Spinal cord (tissue), 10 donors: ENCODE measurements around the gene PRPF38A. TPM values are rescaled to one million over a fixed set of nuclear protein-coding genes. Genes with fewer than 3 reads are reported as not detected.
A peak's percentile ranks its signal among the peaks of the same experiment; 100 is the strongest.

ENCODE experiments used
- DNase-seq, 6 donors: peaks; one replicate each; pipeline versions ENCODE4 v3.0.0 to v3.0.0-alpha.2; 2013 to 2015; ENCODE audit warnings: low spot score in 6 of 6, low read depth in 4 of 6
- H3K27ac ChIP-seq: one replicate; pipeline ENCODE4 v1.5.1; 2013; ENCODE audit warnings: low read depth, low read length, control low read depth
- H3K27me3 ChIP-seq: one replicate; pipeline ENCODE4 v1.6.1; 2013; ENCODE audit warnings: low read length; ENCODE audit not compliant: control insufficient read depth, insufficient read depth
- H3K36me3 ChIP-seq: one replicate; pipeline ENCODE4 v1.6.1; 2013; ENCODE audit warnings: low read length; ENCODE audit not compliant: control insufficient read depth, insufficient read depth
- H3K4me1 ChIP-seq: one replicate; pipeline ENCODE4 v1.6.1; 2013; ENCODE audit warnings: low read length; ENCODE audit not compliant: control insufficient read depth, insufficient read depth
- H3K4me3 ChIP-seq: one replicate; pipeline ENCODE4 v1.5.1; 2013; ENCODE audit warnings: low read depth, low read length, control low read depth
- H3K9me3 ChIP-seq: one replicate; pipeline ENCODE4 v1.6.1; 2013; ENCODE audit warnings: low read length; ENCODE audit not compliant: control insufficient read depth, insufficient read depth
- WGBS: methylation state at CpG from one replicate; pipeline ENCODE4 v1.1.5; 2013; ENCODE audit warnings: missing lambda C conversion rate; ENCODE audit not compliant: insufficient coverage; 5-methylcytosine and 5-hydroxymethylcytosine counted together
- polyA plus RNA-seq, 2 donors: library from polyadenylated mRNA; unstranded; fragments of 120-200 nt; gene quantifications; one replicate each; pipeline ENCODE4 v1.2.1, GENCODE V29; 2013; ENCODE audit not compliant: insufficient read length in 2 of 2
- total RNA-seq, 2 donors: library from RNA; depleted of rRNA in 1 of 2; stranded (reverse); fragments of 120-200 nt in 1 of 2; fragments of >200 nt in 1 of 2; gene quantifications; one replicate each; pipeline versions ENCODE4 v1.2.3 to v1.2.4, GENCODE V29; 2013 to 2014
- donor health status: healthy.

Gene PRPF38A
- total and polyA plus RNA-seq, 4 donors = 20.3 to 67.8 (median 46.9) TPM

- no peaks in the 10 kb centered on the region for H3K4me1 ChIP-seq
- H3K9me3 ChIP-seq = no peaks in the 10 kb centered on the region
- WGBS = no CpG with 5 or more reads among the region's 2 CpGs
- H3K27ac ChIP-seq = no peak overlapping the region
- no peak for DNase-seq
- no peaks in the 10 kb centered on the region for H3K27me3 ChIP-seq
- no peak overlapping the region for H3K4me3 ChIP-seq
- H3K36me3 ChIP-seq = peaks cover 14% of the 10 kb centered on the region
Measured at GRCh38 chr1:52423055-52423454, 18.7 kb downstream of the PRPF38A start.

DNA sequence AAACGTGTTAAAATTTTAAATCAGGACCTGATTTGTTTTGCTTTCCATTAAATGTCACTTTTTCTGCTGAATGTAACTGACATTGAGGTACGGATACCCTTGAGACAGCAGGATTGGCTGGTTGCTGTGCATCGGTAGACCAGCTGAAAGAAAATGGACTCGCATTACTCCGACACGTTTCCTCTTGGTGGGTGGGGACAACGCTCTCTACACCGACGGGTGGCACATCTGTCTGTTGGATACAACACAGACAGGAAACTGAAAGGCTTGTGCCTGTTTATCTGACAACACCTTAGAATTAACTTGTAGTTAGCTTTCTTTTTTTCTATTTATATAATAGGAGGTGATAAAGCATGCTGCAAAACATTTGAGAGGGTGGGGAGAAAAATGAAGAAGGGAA, 19.4 kb downstream of the PRPF38A start:
- Histone ChIP-seq H3K4me1 (no peaks in the 10 kb centered on the region), H3K36me3 (peaks cover 14% of the 10 kb centered on the region), H3K27me3 (no peaks in the 10 kb centered on the region), H3K9me3 (no peaks in the 10 kb centered on the region), H3K27ac (no peak overlapping the region), H3K4me3 (no peak overlapping the region)
- 87% methylated on average over 4 of the region's 9 CpGs for WGBS
- DNase-seq = no peak

DNA sequence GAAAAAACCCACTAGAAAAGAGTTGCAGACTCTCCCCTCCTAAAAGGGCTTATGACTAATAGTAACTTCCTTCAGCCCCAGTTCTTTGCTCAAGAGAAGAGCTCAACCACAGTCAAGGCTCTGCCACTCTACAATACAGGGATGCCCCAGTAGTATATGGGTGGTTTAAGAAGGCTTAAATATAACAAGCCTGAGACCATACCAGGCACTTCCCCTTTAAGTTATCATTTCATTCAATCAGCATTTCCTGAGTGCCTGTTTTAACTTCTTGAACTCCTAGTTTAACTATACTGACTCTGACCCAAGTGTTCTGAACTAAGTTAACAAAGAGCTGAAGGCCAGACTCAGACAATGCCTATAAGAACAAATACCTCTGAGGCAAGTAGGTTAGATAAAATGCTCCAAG, 19.8 kb downstream of the PRPF38A start:
- Histone ChIP-seq H3K27ac (no peak overlapping the region), H3K4me3 (no peak overlapping the region), H3K4me1 (no peaks in the 10 kb centered on the region), H3K27me3 (no peaks in the 10 kb centered on the region), H3K9me3 (no peaks in the 10 kb centered on the region), H3K36me3 (peaks cover 10% of the 10 kb centered on the region)
- DNase-seq = no peak

DNA sequence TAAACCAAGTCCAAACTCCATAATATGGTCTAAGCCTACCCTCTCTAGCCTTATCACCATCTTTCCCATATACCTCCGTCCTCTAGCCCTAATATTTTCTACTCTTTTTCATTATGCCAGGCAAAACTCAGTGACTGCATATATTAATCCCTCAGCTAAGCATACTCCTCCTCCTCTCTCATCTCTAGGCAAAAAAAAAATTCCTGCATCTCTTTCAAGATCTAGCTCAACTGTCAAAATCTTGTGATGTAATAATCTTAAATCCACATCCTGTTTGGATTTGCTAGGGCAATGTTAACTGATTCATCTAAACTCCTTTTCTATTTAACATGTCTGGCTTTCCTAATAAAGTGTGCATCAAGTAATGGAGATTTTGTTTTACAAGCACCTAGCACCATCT, 20.4 kb downstream of the PRPF38A start:
- no peaks in the 10 kb centered on the region for H3K9me3 ChIP-seq
- no peak for DNase-seq
- no peak overlapping the region for H3K4me3 ChIP-seq
- WGBS = 100% methylated on average over 1 of the region's 1 CpG
- no peak overlapping the region for H3K27ac ChIP-seq
- H3K36me3 ChIP-seq = peaks cover 12% of the 10 kb centered on the region
- H3K4me1 ChIP-seq = no peaks in the 10 kb centered on the region
- H3K27me3 ChIP-seq = no peaks in the 10 kb centered on the region

DNA sequence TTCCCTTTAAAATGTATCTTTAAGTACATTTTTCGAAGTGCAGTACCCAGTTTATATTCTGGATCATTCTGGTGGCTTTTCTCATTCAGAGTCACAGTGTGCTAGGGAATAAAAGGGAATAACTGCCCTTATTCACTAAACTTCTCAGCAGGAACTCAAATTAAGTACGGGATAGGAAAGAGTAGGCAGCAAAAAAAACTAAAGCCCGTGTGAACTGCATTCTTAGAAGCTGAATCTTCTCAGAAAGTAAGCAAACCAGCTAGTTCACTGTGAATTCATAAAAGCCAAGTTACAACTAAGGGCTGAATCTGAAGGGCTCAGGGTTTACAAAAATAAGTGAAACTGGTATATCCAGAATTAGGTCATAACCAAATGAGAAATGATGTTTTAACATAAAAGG, 22.0 kb downstream of the PRPF38A start:
- H3K27me3 ChIP-seq = no peaks in the 10 kb centered on the region
- peaks cover 24% of the 10 kb centered on the region for H3K36me3 ChIP-seq
- peak in 2 of 6 donors; percentile 20 to 76 for DNase-seq
- no peak overlapping the region for H3K27ac ChIP-seq
- no peaks in the 10 kb centered on the region for H3K4me1 ChIP-seq
- no peak overlapping the region for H3K4me3 ChIP-seq
- no CpG with 5 or more reads among the region's 3 CpGs for WGBS
- no peaks in the 10 kb centered on the region for H3K9me3 ChIP-seq

- H3K36me3 ChIP-seq = peaks cover 24% of the 10 kb centered on the region
- no peaks in the 10 kb centered on the region for H3K9me3 ChIP-seq
- no peak overlapping the region for H3K4me3 ChIP-seq
- no peaks in the 10 kb centered on the region for H3K27me3 ChIP-seq
- no peak for DNase-seq
- 100% methylated on average over 1 of the region's 1 CpG for WGBS
- no peak overlapping the region for H3K27ac ChIP-seq
- H3K4me1 ChIP-seq = no peaks in the 10 kb centered on the region
Measured at GRCh38 chr1:52427152-52427551, 22.8 kb downstream of the PRPF38A start.

DNA sequence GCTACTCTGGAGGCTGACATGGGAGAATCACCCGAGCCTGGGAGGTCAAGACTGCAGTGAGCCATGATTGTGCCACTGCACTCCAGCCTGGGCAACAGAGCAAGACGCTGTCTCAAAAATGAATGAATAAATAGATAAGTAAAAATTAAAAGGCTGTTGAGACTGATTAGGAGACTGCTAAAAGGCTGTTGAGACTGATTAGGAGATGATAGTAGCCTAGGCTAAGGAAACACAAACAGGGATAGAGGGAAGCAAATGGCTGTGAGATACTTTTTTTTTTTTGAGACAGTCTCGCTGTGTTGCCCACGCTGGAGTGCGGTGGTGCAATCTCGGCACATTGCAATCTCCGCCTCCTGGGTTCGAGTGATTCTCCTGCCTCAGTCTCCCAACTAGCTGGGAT, 28.4 kb downstream of the PRPF38A start:
- Histone ChIP-seq H3K4me3 (no peak overlapping the region), H3K36me3 (peaks cover 33% of the 10 kb centered on the region), H3K27me3 (no peaks in the 10 kb centered on the region), H3K27ac (no peak overlapping the region), H3K4me1 (no peaks in the 10 kb centered on the region), H3K9me3 (no peaks in the 10 kb centered on the region)
- no peak for DNase-seq
- 100% methylated on average over 6 of the region's 8 CpGs for WGBS

- no CpG with 5 or more reads among the region's 1 CpG for WGBS
Measured at GRCh38 chr1:52435211-52435610, 30.8 kb downstream of the PRPF38A start.

GRCh38 chr1:52435650-52436049, 31.2 kb downstream of the PRPF38A start:
- no CpG with 5 or more reads among the region's 1 CpG for WGBS
- no peaks in the 10 kb centered on the region for H3K4me1 ChIP-seq
- peaks cover 28% of the 10 kb centered on the region for H3K36me3 ChIP-seq
- H3K27ac ChIP-seq = no peak overlapping the region
- no peak overlapping the region for H3K4me3 ChIP-seq
- no peak for DNase-seq
- H3K9me3 ChIP-seq = no peaks in the 10 kb centered on the region
- no peaks in the 10 kb centered on the region for H3K27me3 ChIP-seq

More at GRCh38 chr1:52435211-52435610, 30.8 kb downstream of the PRPF38A start:
- Histone ChIP-seq H3K27ac (no peak overlapping the region), H3K27me3 (no peaks in the 10 kb centered on the region), H3K4me1 (no peaks in the 10 kb centered on the region), H3K4me3 (no peak overlapping the region), H3K36me3 (peaks cover 31% of the 10 kb centered on the region), H3K9me3 (no peaks in the 10 kb centered on the region)
- DNase-seq = no peak

DNA sequence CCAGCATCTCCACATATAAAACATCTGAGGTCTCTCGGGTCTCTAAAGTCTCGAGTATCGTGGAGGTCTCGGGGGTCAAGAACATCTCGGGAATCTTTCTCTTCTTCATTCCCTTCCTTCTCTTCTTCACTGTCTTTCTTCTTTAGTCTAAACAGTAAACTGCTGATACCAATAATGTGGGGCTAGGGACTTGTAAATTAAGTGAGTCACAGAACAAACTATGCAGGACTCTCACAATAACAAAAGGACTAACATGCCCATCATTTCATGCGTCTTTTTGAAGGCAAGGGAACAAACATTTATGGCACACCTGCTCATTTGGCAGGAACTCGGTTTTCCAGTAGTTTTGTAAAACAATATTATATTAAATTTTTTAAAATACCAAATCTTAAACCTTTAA, 32.4 kb downstream of the PRPF38A start:
- Histone ChIP-seq H3K27me3 (no peaks in the 10 kb centered on the region), H3K9me3 (no peaks in the 10 kb centered on the region), H3K4me1 (no peaks in the 10 kb centered on the region), H3K4me3 (no peak overlapping the region), H3K27ac (no peak overlapping the region), H3K36me3 (peaks cover 27% of the 10 kb centered on the region)
- no peak for DNase-seq
- 100% methylated on average over 4 of the region's 7 CpGs for WGBS
